Parathyroid adenoma (tissue), 2 donors: ENCODE results near the gene IGSF9.

ENCODE experiments used
- H2AFZ ChIP-seq: fragments of 300-600 bp; sonication (generic); one replicate; pipeline ENCODE4 v1.7.0; 2017; ENCODE audit warnings: antibody characterized with exemption, mild to moderate bottlenecking
- H3K27ac ChIP-seq: fragments of 300-600 bp; sonication (generic); one replicate; pipeline ENCODE4 v1.7.0; 2017
- H3K27me3 ChIP-seq: fragments of 300-600 bp; sonication (generic); one replicate; pipeline ENCODE4 v1.7.0; 2017; ENCODE audit warnings: low read length; ENCODE audit not compliant: control insufficient read depth, insufficient read depth
- H3K36me3 ChIP-seq: fragments of 300-600 bp; sonication (generic); one replicate; pipeline ENCODE4 v1.7.0; 2017; ENCODE audit warnings: low read length; ENCODE audit not compliant: control insufficient read depth, insufficient read depth
- H3K4me1 ChIP-seq: fragments of 300-600 bp; sonication (generic); one replicate; pipeline ENCODE4 v1.7.0; 2017; ENCODE audit warnings: control low read depth
- H3K4me2 ChIP-seq: fragments of 300-600 bp; sonication (generic); one replicate; pipeline ENCODE4 v1.7.0; 2017; ENCODE audit warnings: low read length
- H3K4me3 ChIP-seq: fragments of 300-600 bp; sonication (generic); one replicate; pipeline ENCODE4 v1.7.0; 2017; ENCODE audit warnings: low read depth, low read length
- H3K79me2 ChIP-seq: fragments of 300-600 bp; sonication (generic); one replicate; pipeline ENCODE4 v1.7.0; 2017; ENCODE audit warnings: control low read depth
- H3K9ac ChIP-seq: fragments of 300-600 bp; sonication (generic); one replicate; pipeline ENCODE4 v1.7.0; 2017; ENCODE audit warnings: mild to moderate bottlenecking
- H3K9me3 ChIP-seq: fragments of 300-600 bp; sonication (generic); one replicate; pipeline ENCODE4 v1.7.0; 2017; ENCODE audit warnings: low read length; ENCODE audit not compliant: control insufficient read depth
- CTCF ChIP-seq: fragments of 300-600 bp; sonication (generic); IDR thresholded peaks from one replicate; pipeline ENCODE4 v1.7.0; 2017; ENCODE audit warnings: antibody characterized with exemption, mild to moderate bottlenecking
- donor health status: primary hyperparathyroidism.

IGSF9 gene

GRCh38 chr1:159991513-159991912, 46.1 kb upstream of the IGSF9 start:
- TF ChIP-seq CTCF, result no peak

GRCh38 chr1:159990005-159990404, 44.6 kb upstream of the IGSF9 start:
- H3K4me1 ChIP-seq, result no peaks in the 10 kb centered on the region
- no peaks in the 10 kb centered on the region for H3K27me3 ChIP-seq
- H3K36me3 ChIP-seq, result no peaks in the 10 kb centered on the region
- H3K9ac ChIP-seq, result no peak overlapping the region
- H2AFZ ChIP-seq, result no peak overlapping the region
- no peaks in the 10 kb centered on the region for H3K9me3 ChIP-seq
- no peak for TF ChIP-seq CTCF
- no peak overlapping the region for H3K27ac ChIP-seq
- no peak overlapping the region for H3K4me2 ChIP-seq
- H3K79me2 ChIP-seq, result no peaks in the 10 kb centered on the region
- no peak overlapping the region for H3K4me3 ChIP-seq

More at GRCh38 chr1:159991513-159991912, 46.1 kb upstream of the IGSF9 start:
- Histone ChIP-seq H3K9ac (no peak overlapping the region), H3K27me3 (no peaks in the 10 kb centered on the region), H2AFZ (no peak overlapping the region), H3K4me2 (no peak overlapping the region), H3K79me2 (no peaks in the 10 kb centered on the region), H3K9me3 (no peaks in the 10 kb centered on the region), H3K4me1 (no peaks in the 10 kb centered on the region), H3K27ac (no peak overlapping the region), H3K4me3 (no peak overlapping the region), H3K36me3 (no peaks in the 10 kb centered on the region)

GRCh38 chr1:159989581-159989980, 44.2 kb upstream of the IGSF9 start:
- no peak overlapping the region for H3K9ac ChIP-seq
- H2AFZ ChIP-seq, result no peak overlapping the region
- H3K4me1 ChIP-seq, result no peaks in the 10 kb centered on the region
- no peaks in the 10 kb centered on the region for H3K36me3 ChIP-seq
- no peak overlapping the region for H3K27ac ChIP-seq
- TF ChIP-seq CTCF, result no peak
- no peak overlapping the region for H3K4me2 ChIP-seq
- H3K4me3 ChIP-seq, result no peak overlapping the region
- no peaks in the 10 kb centered on the region for H3K79me2 ChIP-seq
- no peaks in the 10 kb centered on the region for H3K9me3 ChIP-seq
- H3K27me3 ChIP-seq, result no peaks in the 10 kb centered on the region

- no peak overlapping the region for H3K9ac ChIP-seq
- no peaks in the 10 kb centered on the region for H3K9me3 ChIP-seq
- H3K27me3 ChIP-seq, result no peaks in the 10 kb centered on the region
- H3K36me3 ChIP-seq, result no peaks in the 10 kb centered on the region
- no peak overlapping the region for H2AFZ ChIP-seq
- no peak for TF ChIP-seq CTCF
- H3K4me2 ChIP-seq, result no peak overlapping the region
- no peaks in the 10 kb centered on the region for H3K4me1 ChIP-seq
- no peak overlapping the region for H3K27ac ChIP-seq
- no peaks in the 10 kb centered on the region for H3K79me2 ChIP-seq
- no peak overlapping the region for H3K4me3 ChIP-seq
These were observed 42.6 kb upstream of the IGSF9 start for GRCh38 chr1:159988006-159988405.

- H3K9ac ChIP-seq, result no peak overlapping the region
- H3K4me2 ChIP-seq, result no peak overlapping the region
- no peaks in the 10 kb centered on the region for H3K79me2 ChIP-seq
- H3K27ac ChIP-seq, result no peak overlapping the region
- no peaks in the 10 kb centered on the region for H3K36me3 ChIP-seq
- H3K27me3 ChIP-seq, result no peaks in the 10 kb centered on the region
- H2AFZ ChIP-seq, result no peak overlapping the region
- no peak overlapping the region for H3K4me3 ChIP-seq
- TF ChIP-seq CTCF, result no peak
- no peaks in the 10 kb centered on the region for H3K9me3 ChIP-seq
- H3K4me1 ChIP-seq, result no peaks in the 10 kb centered on the region
These were observed 41.8 kb upstream of the IGSF9 start for GRCh38 chr1:159987186-159987585.
